Mesothelial cell of epicardium (in vitro differentiated cells): ENCODE measurements around the gene EXOC3L4. TPM values are rescaled to one million over a fixed set of nuclear protein-coding genes. Genes with fewer than 3 reads are reported as not detected.
"Not testable (repeated sequence)": the region's sequence is repeated elsewhere in the genome, so short reads cannot be mapped to it uniquely, and the experiment has no call there.

Experiments used
- DNase-seq, 2 experiments: peaks; one replicate each; pipeline ENCODE4 v3.0.0; 2021; ENCODE audit warnings: low spot score in 2 of 2; ENCODE audit not compliant: unreplicated experiment in 2 of 2
- H3K27ac Mint-ChIP-seq: 2 replicates; pipeline ENCODE4 v1.8.0; 2021; ENCODE audit warnings: mixed read lengths
- H3K27me3 Mint-ChIP-seq: 2 replicates; pipeline ENCODE4 v1.8.0; 2021; ENCODE audit warnings: low read depth, mixed read lengths
- H3K36me3 Mint-ChIP-seq: 2 replicates; pipeline ENCODE4 v1.8.0; 2021; ENCODE audit warnings: mixed read lengths
- H3K4me1 Mint-ChIP-seq: 2 replicates; pipeline ENCODE4 v1.8.0; 2021; ENCODE audit warnings: mixed read lengths
- H3K4me3 Mint-ChIP-seq: 2 replicates; pipeline ENCODE4 v1.8.0; 2021; ENCODE audit warnings: mild to moderate bottlenecking, moderate library complexity, mixed read lengths
- H3K9me3 Mint-ChIP-seq: 2 replicates; pipeline ENCODE4 v1.8.0; 2021; ENCODE audit warnings: mixed read lengths
- total RNA-seq: library from RNA; stranded (reverse); gene quantifications from 3 replicates; pipeline ENCODE4 v1.2.1, GENCODE V29; 2021
- TF ChIP-seq, protein P1 (sequence below): fragments of 200-600 bp; sonication (generic); IDR thresholded peaks from one replicate; pipeline ENCODE4 v1.5.0; 2021; ENCODE audit warnings: antibody characterized with exemption; ENCODE audit not compliant: unreplicated experiment

EXOC3L4 gene
- total RNA-seq, 1 donor from 2014 or later = not detected

- Mint-ChIP-seq H3K9me3 (no peaks in the 10 kb centered on the region), H3K4me1 (peaks cover 25% of the 10 kb centered on the region), H3K36me3 (no peaks in the 10 kb centered on the region), H3K27me3 (peaks cover 2% of the 10 kb centered on the region), H3K27ac (peak overlapping the region; percentile 77), H3K4me3 (no peak overlapping the region)
- TF ChIP-seq, protein P1, sequence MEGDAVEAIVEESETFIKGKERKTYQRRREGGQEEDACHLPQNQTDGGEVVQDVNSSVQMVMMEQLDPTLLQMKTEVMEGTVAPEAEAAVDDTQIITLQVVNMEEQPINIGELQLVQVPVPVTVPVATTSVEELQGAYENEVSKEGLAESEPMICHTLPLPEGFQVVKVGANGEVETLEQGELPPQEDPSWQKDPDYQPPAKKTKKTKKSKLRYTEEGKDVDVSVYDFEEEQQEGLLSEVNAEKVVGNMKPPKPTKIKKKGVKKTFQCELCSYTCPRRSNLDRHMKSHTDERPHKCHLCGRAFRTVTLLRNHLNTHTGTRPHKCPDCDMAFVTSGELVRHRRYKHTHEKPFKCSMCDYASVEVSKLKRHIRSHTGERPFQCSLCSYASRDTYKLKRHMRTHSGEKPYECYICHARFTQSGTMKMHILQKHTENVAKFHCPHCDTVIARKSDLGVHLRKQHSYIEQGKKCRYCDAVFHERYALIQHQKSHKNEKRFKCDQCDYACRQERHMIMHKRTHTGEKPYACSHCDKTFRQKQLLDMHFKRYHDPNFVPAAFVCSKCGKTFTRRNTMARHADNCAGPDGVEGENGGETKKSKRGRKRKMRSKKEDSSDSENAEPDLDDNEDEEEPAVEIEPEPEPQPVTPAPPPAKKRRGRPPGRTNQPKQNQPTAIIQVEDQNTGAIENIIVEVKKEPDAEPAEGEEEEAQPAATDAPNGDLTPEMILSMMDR = no peak
- DNase-seq = no peak
Measured at GRCh38 chr14:103110681-103111231, 16.2 kb downstream of the EXOC3L4 start.

DNA sequence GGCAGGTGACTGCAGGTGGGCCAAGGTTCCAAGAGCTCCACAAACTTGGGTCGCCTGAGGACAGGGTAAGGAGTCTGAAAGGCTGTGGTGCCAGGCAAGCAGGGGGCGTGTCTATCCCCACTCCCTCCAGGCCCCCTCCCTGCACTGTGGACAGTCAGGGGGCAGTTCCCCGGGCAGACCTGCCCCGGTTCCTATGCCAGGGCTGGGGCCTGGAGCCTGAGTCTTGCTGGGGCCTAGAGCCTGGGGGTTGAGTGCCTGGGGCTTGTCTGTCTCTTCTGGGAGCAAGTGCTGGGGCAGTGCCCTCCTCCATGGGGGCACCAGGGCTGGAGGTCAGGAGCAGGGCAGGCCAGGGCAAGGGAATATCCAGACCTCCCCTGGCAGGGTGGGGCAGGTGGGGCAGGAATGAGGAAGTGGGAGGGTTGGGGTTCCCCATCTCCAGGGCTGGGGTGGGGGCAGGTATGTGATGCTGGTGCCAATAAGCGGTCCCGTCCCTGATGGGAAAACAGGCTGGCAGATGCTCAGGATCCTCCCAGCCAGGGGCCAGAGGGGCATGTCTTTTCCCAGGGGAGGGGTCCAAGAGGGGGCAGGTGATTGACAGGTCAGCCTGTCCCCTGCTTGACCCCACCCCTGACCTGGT is 16.8 kb downstream of the EXOC3L4 start:
- Mint-ChIP-seq H3K9me3 (no peaks in the 10 kb centered on the region), H3K36me3 (no peaks in the 10 kb centered on the region), H3K4me3 (no peak overlapping the region), H3K27ac (no peak overlapping the region), H3K27me3 (peaks cover 2% of the 10 kb centered on the region), H3K4me1 (peaks cover 25% of the 10 kb centered on the region)
- DNase-seq = no peak
- TF ChIP-seq, protein P1 = no peak

DNA sequence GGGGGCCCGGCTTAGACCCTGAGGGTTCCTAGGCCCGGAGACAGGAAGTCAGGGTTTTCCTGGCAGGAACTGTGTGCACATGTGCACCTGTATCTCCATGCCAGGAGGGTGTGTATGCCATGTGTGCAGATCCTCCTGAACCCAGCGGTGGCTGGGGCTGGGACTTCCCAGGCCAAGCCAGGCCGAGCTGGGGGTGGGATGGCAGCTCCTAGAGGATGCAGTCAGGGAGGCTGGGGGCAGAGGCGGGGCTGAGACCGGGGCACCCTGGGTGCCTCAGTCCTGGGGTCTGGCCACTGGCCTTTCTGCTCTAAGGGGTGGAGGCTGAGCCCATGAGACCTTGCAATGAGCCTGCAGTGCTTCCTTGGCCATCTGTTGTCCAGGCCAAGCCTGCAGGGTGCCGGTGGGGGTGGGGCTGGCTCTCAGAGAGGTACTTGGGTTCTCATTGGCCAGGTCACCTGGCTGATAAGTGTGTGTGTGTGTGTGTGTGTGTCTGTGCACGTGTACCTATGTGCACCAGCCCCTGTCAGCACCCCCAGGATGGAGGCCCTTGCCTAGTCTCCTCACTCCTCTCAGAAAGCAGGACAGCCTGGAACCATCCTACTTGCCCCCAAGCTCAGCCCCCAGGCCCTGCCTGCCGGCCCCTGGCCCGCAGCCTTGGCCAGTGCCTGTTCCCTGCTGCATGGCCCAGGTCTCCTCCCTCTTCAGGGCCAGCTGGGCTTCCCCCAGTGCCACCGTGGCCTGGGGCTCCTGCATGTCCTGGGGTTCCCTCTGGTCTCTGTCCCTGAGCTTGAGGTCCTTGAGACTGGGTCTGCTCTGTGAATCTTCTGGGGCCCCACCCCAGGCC is 18.1 kb downstream of the EXOC3L4 start:
- H3K36me3 Mint-ChIP-seq = no peaks in the 10 kb centered on the region
- H3K4me3 Mint-ChIP-seq = no peak overlapping the region
- H3K27me3 Mint-ChIP-seq = peaks cover 2% of the 10 kb centered on the region
- H3K27ac Mint-ChIP-seq = no peak overlapping the region
- H3K4me1 Mint-ChIP-seq = peaks cover 25% of the 10 kb centered on the region
- TF ChIP-seq, protein P1 = no peak
- no peaks in the 10 kb centered on the region for H3K9me3 Mint-ChIP-seq
- no peak for DNase-seq

- TF ChIP-seq, protein P1 = no peak
- H3K4me1 Mint-ChIP-seq = peaks cover 23% of the 10 kb centered on the region
- H3K27me3 Mint-ChIP-seq = peaks cover 2% of the 10 kb centered on the region
- no peaks in the 10 kb centered on the region for H3K36me3 Mint-ChIP-seq
- H3K27ac Mint-ChIP-seq = no peak overlapping the region
- no peak for DNase-seq
- no peak overlapping the region for H3K4me3 Mint-ChIP-seq
- no peaks in the 10 kb centered on the region for H3K9me3 Mint-ChIP-seq
Measured at GRCh38 chr14:103113303-103113702, 18.8 kb downstream of the EXOC3L4 start.

GRCh38 chr14:103113774-103114173 is 19.2 kb downstream of the EXOC3L4 start:
- H3K9me3 Mint-ChIP-seq = no peaks in the 10 kb centered on the region

GRCh38 chr14:103115086-103115679 is 20.7 kb downstream of the EXOC3L4 start:
- peak overlapping the region; percentile 33 for H3K27ac Mint-ChIP-seq
- H3K4me1 Mint-ChIP-seq = peaks cover 13% of the 10 kb centered on the region

More at GRCh38 chr14:103113774-103114173, 19.2 kb downstream of the EXOC3L4 start:
- peaks cover 2% of the 10 kb centered on the region for H3K27me3 Mint-ChIP-seq
- H3K4me1 Mint-ChIP-seq = peaks cover 20% of the 10 kb centered on the region
- TF ChIP-seq, protein P1 = no peak
- no peak for DNase-seq
- no peaks in the 10 kb centered on the region for H3K36me3 Mint-ChIP-seq
- no peak overlapping the region for H3K27ac Mint-ChIP-seq
- H3K4me3 Mint-ChIP-seq = no peak overlapping the region

More at GRCh38 chr14:103115086-103115679, 20.7 kb downstream of the EXOC3L4 start:
- H3K36me3 Mint-ChIP-seq, DNase-seq, H3K4me3 Mint-ChIP-seq, H3K9me3 Mint-ChIP-seq, H3K27me3 Mint-ChIP-seq: not testable (repeated sequence)
